ENCODE results near the gene CIBAR2. TPM values are rescaled to one million over a fixed set of nuclear protein-coding genes. Genes with fewer than 3 reads are reported as not detected.

CIBAR2 gene
- 0.03 TPM in 1 of 2 replicates, not detected in the other for polyA plus RNA-seq (2013)

DNA sequence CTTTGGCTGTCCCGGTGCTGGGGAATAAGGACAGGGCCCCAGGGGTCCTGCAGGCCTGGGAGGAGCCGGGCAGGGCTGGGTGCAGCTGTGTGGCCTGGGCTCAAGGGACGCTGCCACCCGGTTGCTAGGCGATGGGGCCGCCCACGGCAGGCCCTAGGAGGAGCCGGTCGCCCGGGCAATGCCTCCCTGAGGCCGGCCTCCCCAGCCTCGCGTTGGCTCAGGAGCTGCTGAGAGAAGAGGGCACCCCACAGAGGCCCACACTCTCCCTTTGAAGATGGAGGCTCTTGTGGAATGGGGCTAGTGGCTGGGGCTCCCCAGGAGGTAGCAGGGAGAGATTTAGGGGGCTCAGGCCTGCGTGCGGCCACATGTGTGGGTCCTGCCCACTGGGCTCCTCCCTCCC, at the start of gene CIBAR2:
Gene CIBAR2, minus strand, starts transcription at position 109 of the 400 bp plus-strand sequence. CDS start 120 bp downstream, outside the sequence.
- WGBS (ENCODE audit: extremely low coverage, insufficient coverage, insufficient read length), result no CpG with 5 or more reads among the region's 15 CpGs
- H4K12ac ChIP-seq (ENCODE audit: low read depth, low read length), result no peak within 1 kb of the TSS
- no peak within 1 kb of the TSS for H2BK5ac ChIP-seq (ENCODE audit: low read depth, low read length, poor library complexity)
- no peak within 1 kb of the TSS for H3K4me3 ChIP-seq (ENCODE audit: low read depth, low read length)
- H3K14ac ChIP-seq (ENCODE audit: low read length), result no peak within 1 kb of the TSS
- no peak within 1 kb of the TSS for H3K18ac ChIP-seq (ENCODE audit: low read length)
- no peak within 1 kb of the TSS for H3K4ac ChIP-seq (ENCODE audit: low read depth, low read length)
- H3K36me3 ChIP-seq (ENCODE audit: control insufficient read depth in 1 of 2, insufficient read depth in 2 of 2, low read length in 2 of 2), result no peaks in the 10 kb centered on the region
- no peak within 1 kb of the TSS for H2AFZ ChIP-seq (ENCODE audit: insufficient read depth, low read length, poor library complexity)
- H4K91ac ChIP-seq (ENCODE audit: low read depth, low read length), result no peak within 1 kb of the TSS
- H2BK120ac ChIP-seq (ENCODE audit: insufficient read depth, low read length, poor library complexity), result no peak within 1 kb of the TSS
- no peaks in the 10 kb centered on the region for H3K27me3 ChIP-seq (ENCODE audit: insufficient read depth, low read length)
- H3K79me2 ChIP-seq (ENCODE audit: control insufficient read depth, insufficient read depth, low read length, poor library complexity), result no peaks in the 10 kb centered on the region
- H3K79me1 ChIP-seq (ENCODE audit: low read length), result no peaks in the 10 kb centered on the region
- no peak for DNase-seq
- no peaks in the 10 kb centered on the region for H3K9me3 ChIP-seq (ENCODE audit: insufficient read depth, low read depth, low read length)
- H3K9ac ChIP-seq (ENCODE audit: low read length), result no peak within 1 kb of the TSS
- no peak within 1 kb of the TSS for H2BK12ac ChIP-seq (ENCODE audit: low read length)
- no peak within 1 kb of the TSS for H2AK5ac ChIP-seq (ENCODE audit: low read length)
- H3K4me1 ChIP-seq (ENCODE audit: control insufficient read depth in 1 of 2, insufficient read depth in 2 of 2, low read length in 2 of 2), result peaks cover 0 to 1% of the 10 kb centered on the region in 2 experiments
- H4K8ac ChIP-seq (ENCODE audit: low read depth, low read length), result no peak within 1 kb of the TSS
- H3K27ac ChIP-seq (ENCODE audit: low read depth, low read length), result no peak within 1 kb of the TSS
- no peak within 1 kb of the TSS for H3K23ac ChIP-seq (ENCODE audit: low read length)
- no peak within 1 kb of the TSS for H3K4me2 ChIP-seq (ENCODE audit: low read length)

DNA sequence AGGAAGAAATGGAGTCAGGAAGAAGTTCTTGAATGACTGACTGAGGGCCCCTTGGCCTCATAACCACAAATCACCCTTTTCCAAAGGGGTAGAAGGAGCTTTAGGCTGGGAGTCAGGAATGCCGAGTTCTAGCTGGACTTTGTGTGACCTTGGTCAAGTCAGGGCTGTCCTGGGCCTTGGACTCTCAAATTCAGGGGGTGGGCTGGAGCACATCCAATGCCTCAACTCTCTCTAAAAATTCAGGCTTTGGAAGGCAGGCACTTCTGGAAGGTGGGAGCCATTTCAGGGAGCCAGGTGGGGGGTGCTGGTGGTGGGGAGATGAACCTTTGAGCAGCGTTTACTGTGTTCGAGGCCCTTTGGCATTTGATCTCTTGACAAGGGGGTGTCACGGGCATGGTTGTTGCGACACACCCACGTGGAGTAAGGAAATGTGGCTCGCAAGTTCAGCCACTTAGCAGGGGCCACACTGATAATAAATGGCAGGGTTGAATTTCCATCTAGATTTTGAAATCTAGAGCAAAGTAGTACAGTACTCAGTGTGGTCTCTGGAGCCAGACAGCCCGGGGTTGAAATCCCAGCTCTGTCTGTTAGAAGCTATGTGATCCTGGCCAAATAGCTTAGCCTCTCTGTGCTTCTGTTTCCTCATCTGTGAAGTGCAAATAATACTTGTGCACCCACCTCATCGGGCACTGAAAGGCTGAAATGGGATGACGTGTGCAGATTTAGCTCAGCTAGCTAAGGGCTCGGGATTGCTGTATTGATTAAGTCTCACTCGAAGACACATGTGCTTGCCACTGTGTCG, 47.1 kb upstream of the CIBAR2 start:
- H3K14ac ChIP-seq (ENCODE audit: low read length), result no peak overlapping the region

DNA sequence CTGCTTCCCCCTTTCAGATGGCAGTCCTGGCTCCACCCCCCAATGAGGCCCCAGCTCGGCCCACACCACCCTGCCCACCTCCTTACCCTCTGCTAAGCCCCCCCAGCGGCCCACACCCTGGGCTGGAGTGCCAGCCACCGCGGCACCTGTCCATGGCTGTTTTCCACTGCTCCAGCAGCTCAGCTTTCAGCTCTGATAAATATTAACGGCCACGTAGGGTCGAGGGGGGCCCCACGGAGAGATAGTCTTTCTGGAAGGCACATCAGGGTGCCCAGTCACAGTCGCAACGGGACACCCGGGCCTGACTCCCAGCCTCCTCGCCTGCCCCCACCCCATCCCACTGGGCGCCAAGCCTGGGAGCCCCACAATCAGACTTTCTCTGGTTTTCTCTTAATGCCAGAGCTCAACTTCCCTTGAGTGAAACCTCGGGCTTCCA, 46.5 kb upstream of the CIBAR2 start:
- H3K9ac ChIP-seq (ENCODE audit: low read length), result no peak overlapping the region
- H3K79me1 ChIP-seq (ENCODE audit: low read length), result peaks cover 2% of the 10 kb centered on the region
- no peak overlapping the region for H2BK120ac ChIP-seq (ENCODE audit: insufficient read depth, low read length, poor library complexity)
- WGBS (ENCODE audit: extremely low coverage, insufficient coverage, insufficient read length), result no CpG with 5 or more reads among the region's 14 CpGs
- H2AK5ac ChIP-seq (ENCODE audit: low read length), result no peak overlapping the region
- H3K4me1 ChIP-seq (ENCODE audit: control insufficient read depth in 1 of 2, insufficient read depth in 2 of 2, low read length in 2 of 2), result peaks cover 9 to 17% of the 10 kb centered on the region in 2 experiments
- H3K23ac ChIP-seq (ENCODE audit: low read length), result no peak overlapping the region
- H3K4me2 ChIP-seq (ENCODE audit: low read length), result no peak overlapping the region
- H3K14ac ChIP-seq (ENCODE audit: low read length), result no peak overlapping the region
- no peak overlapping the region for H3K18ac ChIP-seq (ENCODE audit: low read length)
- H3K4me3 ChIP-seq (ENCODE audit: low read depth, low read length), result no peak overlapping the region
- DNase-seq, result no peak
- H3K27me3 ChIP-seq (ENCODE audit: insufficient read depth, low read length), result no peaks in the 10 kb centered on the region
- no peaks in the 10 kb centered on the region for H3K79me2 ChIP-seq (ENCODE audit: control insufficient read depth, insufficient read depth, low read length, poor library complexity)
- no peak overlapping the region for H4K12ac ChIP-seq (ENCODE audit: low read depth, low read length)
- H2AFZ ChIP-seq (ENCODE audit: insufficient read depth, low read length, poor library complexity), result no peak overlapping the region
- H2BK12ac ChIP-seq (ENCODE audit: low read length), result peak overlapping the region; percentile 12
- H3K27ac ChIP-seq (ENCODE audit: low read depth, low read length), result no peak overlapping the region
- no peaks in the 10 kb centered on the region for H3K9me3 ChIP-seq (ENCODE audit: insufficient read depth, low read depth, low read length)
- H4K8ac ChIP-seq (ENCODE audit: low read depth, low read length), result peak overlapping the region; percentile 8
- no peak overlapping the region for H2BK5ac ChIP-seq (ENCODE audit: low read depth, low read length, poor library complexity)
- H3K36me3 ChIP-seq (ENCODE audit: control insufficient read depth in 1 of 2, insufficient read depth in 2 of 2, low read length in 2 of 2), result no peaks in the 10 kb centered on the region
- no peak overlapping the region for H3K4ac ChIP-seq (ENCODE audit: low read depth, low read length)
- H4K91ac ChIP-seq (ENCODE audit: low read depth, low read length), result peak overlapping the region; percentile 30

More for the DNA sequence above, 47.1 kb upstream of the CIBAR2 start:
- DNase-seq, result no peak
- Histone ChIP-seq H4K91ac (ENCODE audit: low read depth, low read length) (no peak overlapping the region), H2AK5ac (ENCODE audit: low read length) (peak overlapping the region; percentile 13), H2BK5ac (ENCODE audit: low read depth, low read length, poor library complexity) (no peak overlapping the region), H2BK120ac (ENCODE audit: insufficient read depth, low read length, poor library complexity) (no peak overlapping the region), H3K9me3 (ENCODE audit: insufficient read depth, low read depth, low read length) (no peaks in the 10 kb centered on the region), H2BK12ac (ENCODE audit: low read length) (peak overlapping the region; percentile 27), H3K23ac (ENCODE audit: low read length) (no peak overlapping the region), H3K4me2 (ENCODE audit: low read length) (no peak overlapping the region), H3K18ac (ENCODE audit: low read length) (no peak overlapping the region), H3K79me1 (ENCODE audit: low read length) (peaks cover 2% of the 10 kb centered on the region), H2AFZ (ENCODE audit: insufficient read depth, low read length, poor library complexity) (no peak overlapping the region), H3K36me3 (ENCODE audit: control insufficient read depth in 1 of 2, insufficient read depth in 2 of 2, low read length in 2 of 2) (no peaks in the 10 kb centered on the region), H3K27ac (ENCODE audit: low read depth, low read length) (no peak overlapping the region), H3K27me3 (ENCODE audit: insufficient read depth, low read length) (no peaks in the 10 kb centered on the region), H3K9ac (ENCODE audit: low read length) (no peak overlapping the region), H4K8ac (ENCODE audit: low read depth, low read length) (no peak overlapping the region), H4K12ac (ENCODE audit: low read depth, low read length) (no peak overlapping the region), H3K4ac (ENCODE audit: low read depth, low read length) (no peak overlapping the region), H3K79me2 (ENCODE audit: control insufficient read depth, insufficient read depth, low read length, poor library complexity) (no peaks in the 10 kb centered on the region), H3K4me1 (ENCODE audit: control insufficient read depth in 1 of 2, insufficient read depth in 2 of 2, low read length in 2 of 2) (peaks cover 9 to 17% of the 10 kb centered on the region in 2 experiments), H3K4me3 (ENCODE audit: low read depth, low read length) (no peak overlapping the region)
- no CpG with 5 or more reads among the region's 13 CpGs for WGBS (ENCODE audit: extremely low coverage, insufficient coverage, insufficient read length)

DNA sequence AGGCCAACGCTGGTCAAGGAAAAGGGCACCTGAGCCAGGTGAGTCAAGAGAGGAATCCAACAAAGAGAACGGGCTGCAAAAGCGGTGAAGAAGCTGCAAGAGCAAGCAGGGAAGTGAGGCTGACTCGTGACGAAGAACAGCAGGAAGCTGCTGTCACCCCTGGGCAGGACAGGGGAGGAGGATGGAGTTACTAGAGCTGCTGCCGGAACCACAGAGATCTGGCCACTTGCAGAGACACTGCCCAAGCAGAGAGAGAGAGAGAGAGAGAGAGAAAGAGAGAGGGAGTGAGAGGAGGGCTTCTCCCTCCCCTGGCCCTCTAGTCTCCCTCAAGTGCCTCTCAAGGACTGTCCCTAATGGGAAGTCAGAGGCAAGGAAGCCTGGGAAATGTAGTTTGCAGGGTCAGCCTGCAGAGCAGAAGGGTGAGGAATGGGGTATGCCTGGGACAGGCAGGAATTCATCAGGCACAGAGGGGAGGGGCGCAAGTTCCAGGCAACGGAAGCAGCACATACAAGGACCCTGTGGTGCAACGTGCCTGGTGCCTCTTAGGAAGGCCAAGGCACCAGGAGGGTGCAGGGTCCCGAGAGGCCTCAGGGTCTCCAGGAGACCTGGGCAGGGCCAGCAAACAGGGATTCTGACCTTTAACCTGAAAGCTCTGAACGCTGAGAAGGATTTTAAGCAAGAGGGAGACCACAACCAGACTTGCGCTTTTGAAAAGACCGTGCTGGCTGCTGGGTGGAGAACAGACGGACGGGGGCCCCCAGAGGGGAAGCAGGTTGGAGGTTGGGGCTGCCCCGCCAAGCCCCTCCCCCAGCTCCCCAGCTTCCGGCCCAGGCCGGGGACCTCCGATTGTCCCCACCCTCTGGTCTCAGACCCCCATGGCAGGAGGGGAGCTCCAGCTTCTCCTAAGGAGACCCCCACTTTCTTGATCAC, 45.8 kb upstream of the CIBAR2 start:
- Histone ChIP-seq H3K4me3 (ENCODE audit: low read depth, low read length) (no peak overlapping the region), H3K18ac (ENCODE audit: low read length) (no peak overlapping the region), H2BK120ac (ENCODE audit: insufficient read depth, low read length, poor library complexity) (no peak overlapping the region), H3K27ac (ENCODE audit: low read depth, low read length) (peak overlapping the region; percentile 15), H3K27me3 (ENCODE audit: insufficient read depth, low read length) (no peaks in the 10 kb centered on the region), H2BK5ac (ENCODE audit: low read depth, low read length, poor library complexity) (no peak overlapping the region), H2BK12ac (ENCODE audit: low read length) (peak overlapping the region; percentile 12), H4K8ac (ENCODE audit: low read depth, low read length) (peak overlapping the region; percentile 8), H3K4me1 (ENCODE audit: control insufficient read depth in 1 of 2, insufficient read depth in 2 of 2, low read length in 2 of 2) (peaks cover 9 to 17% of the 10 kb centered on the region in 2 experiments), H3K4me2 (ENCODE audit: low read length) (peak overlapping the region; percentile 9), H3K79me1 (ENCODE audit: low read length) (peaks cover 2% of the 10 kb centered on the region), H3K36me3 (ENCODE audit: control insufficient read depth in 1 of 2, insufficient read depth in 2 of 2, low read length in 2 of 2) (no peaks in the 10 kb centered on the region), H3K14ac (ENCODE audit: low read length) (no peak overlapping the region), H2AFZ (ENCODE audit: insufficient read depth, low read length, poor library complexity) (peak overlapping the region; percentile 9), H3K23ac (ENCODE audit: low read length) (no peak overlapping the region), H3K9ac (ENCODE audit: low read length) (no peak overlapping the region), H4K91ac (ENCODE audit: low read depth, low read length) (peak overlapping the region; percentile 61), H4K12ac (ENCODE audit: low read depth, low read length) (no peak overlapping the region), H3K9me3 (ENCODE audit: insufficient read depth, low read depth, low read length) (no peaks in the 10 kb centered on the region), H3K4ac (ENCODE audit: low read depth, low read length) (no peak overlapping the region), H2AK5ac (ENCODE audit: low read length) (no peak overlapping the region), H3K79me2 (ENCODE audit: control insufficient read depth, insufficient read depth, low read length, poor library complexity) (no peaks in the 10 kb centered on the region)
- DNase-seq, result no peak
- WGBS (ENCODE audit: extremely low coverage, insufficient coverage, insufficient read length), result no CpG with 5 or more reads among the region's 19 CpGs

Measured in trophoblast cell (in vitro differentiated cells and primary cell).